OCI-LY3 (cell line): ENCODE data around the gene BCL10.

Experiments used
- EZH2phosphoT487 ChIP-seq: fragments of 200-600 bp; shearing (Covaris generic); IDR thresholded peaks from 2 replicates; pipeline ENCODE4 v1.6.1; 2018; ENCODE audit warnings: antibody characterized with exemption, mixed run types, low read depth
- TF ChIP-seq, protein P1 (sequence below): fragments of 200-600, 300-600 bp; sonication (generic); IDR thresholded peaks from 2 replicates; pipeline ENCODE4 v1.5.1; 2014; ENCODE audit warnings: antibody characterized with exemption, low read length, low read depth

DNA sequence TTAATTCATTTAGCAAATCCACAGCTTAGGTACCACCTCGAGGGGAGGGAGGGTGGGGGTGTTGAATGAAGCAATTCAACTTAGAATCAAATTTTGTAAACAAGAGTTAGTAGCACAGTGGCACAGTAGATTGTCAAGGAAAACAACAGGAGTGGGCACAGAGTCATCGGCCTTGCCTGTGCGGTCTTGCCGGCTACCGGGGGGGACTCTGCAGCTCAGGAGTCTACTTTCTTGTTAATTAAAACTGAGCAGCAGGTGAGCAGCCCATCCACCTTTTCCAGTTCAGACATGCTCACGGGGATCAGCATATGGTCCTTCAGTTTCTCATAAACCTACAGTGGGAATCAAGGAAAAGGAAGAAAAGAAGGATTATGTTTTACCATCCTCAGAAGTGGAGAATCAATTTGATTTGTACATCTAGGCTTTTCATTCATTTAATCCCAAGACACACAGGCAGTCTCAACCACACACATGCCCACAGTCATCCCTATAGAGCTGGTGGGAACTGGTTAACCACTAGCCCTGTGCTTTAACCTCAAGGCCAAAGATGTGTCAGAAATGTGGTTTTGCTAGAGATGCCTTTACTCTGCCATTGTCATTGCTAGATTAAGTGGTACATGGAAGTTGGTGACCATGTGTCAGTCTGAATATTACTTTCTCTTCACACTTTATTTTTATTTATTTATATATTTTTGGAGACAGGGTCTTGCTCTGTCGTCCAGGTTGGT, 45.0 kb upstream of the BCL10 start:
- TF ChIP-seq, protein P1, sequence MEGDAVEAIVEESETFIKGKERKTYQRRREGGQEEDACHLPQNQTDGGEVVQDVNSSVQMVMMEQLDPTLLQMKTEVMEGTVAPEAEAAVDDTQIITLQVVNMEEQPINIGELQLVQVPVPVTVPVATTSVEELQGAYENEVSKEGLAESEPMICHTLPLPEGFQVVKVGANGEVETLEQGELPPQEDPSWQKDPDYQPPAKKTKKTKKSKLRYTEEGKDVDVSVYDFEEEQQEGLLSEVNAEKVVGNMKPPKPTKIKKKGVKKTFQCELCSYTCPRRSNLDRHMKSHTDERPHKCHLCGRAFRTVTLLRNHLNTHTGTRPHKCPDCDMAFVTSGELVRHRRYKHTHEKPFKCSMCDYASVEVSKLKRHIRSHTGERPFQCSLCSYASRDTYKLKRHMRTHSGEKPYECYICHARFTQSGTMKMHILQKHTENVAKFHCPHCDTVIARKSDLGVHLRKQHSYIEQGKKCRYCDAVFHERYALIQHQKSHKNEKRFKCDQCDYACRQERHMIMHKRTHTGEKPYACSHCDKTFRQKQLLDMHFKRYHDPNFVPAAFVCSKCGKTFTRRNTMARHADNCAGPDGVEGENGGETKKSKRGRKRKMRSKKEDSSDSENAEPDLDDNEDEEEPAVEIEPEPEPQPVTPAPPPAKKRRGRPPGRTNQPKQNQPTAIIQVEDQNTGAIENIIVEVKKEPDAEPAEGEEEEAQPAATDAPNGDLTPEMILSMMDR = no peak
- no peak for TF ChIP-seq EZH2phosphoT487
